HG02870 (cell line): Measurements from ENCODE around the gene ELP5.

Experiments
- ATAC-seq: cut with Tn5 transposase; IDR thresholded peaks from one replicate; pipeline ENCODE4 v1.9.1; 2021; ENCODE audit warnings: mild to moderate bottlenecking, moderate library complexity; ENCODE audit not compliant: unreplicated experiment

Gene ELP5

GRCh38 chr17:7282752-7283321, 30.8 kb downstream of the ELP5 start:
- ATAC-seq = no peak

- no peak for ATAC-seq
Observed at GRCh38 chr17:7283471-7284216, 31.6 kb downstream of the ELP5 start.

DNA sequence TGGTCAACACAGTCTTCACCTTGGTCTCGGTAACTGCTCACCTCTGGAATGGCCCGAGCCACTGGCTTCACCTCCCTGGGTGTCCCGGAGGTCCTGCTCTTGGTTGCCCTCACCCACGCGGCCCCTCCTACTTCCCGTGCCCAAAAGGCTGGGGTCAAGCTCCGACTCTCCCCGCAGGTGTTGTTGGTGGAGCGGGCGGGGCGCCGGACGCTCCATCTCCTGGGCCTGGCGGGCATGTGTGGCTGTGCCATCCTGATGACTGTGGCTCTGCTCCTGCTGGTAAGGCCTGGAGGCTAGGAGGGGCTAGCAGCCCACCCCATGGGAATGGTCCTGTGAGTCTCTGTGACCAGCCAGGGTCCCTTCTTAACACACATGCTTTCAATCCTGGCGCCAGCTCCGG, 32.9 kb downstream of the ELP5 start:
- ATAC-seq = no peak

DNA sequence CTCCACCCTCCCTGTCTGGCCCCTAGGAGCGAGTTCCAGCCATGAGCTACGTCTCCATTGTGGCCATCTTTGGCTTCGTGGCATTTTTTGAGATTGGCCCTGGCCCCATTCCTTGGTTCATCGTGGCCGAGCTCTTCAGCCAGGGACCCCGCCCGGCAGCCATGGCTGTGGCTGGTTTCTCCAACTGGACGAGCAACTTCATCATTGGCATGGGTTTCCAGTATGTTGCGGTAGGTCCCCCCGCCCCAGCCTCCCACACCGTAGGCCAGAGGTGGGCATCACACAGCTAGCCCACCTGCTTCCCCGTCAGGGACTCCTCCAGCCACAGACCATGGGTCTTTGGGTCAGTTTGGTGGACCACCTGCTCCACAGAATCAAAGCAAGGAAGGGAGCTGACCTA, 33.7 kb downstream of the ELP5 start:
- no peak for ATAC-seq

DNA sequence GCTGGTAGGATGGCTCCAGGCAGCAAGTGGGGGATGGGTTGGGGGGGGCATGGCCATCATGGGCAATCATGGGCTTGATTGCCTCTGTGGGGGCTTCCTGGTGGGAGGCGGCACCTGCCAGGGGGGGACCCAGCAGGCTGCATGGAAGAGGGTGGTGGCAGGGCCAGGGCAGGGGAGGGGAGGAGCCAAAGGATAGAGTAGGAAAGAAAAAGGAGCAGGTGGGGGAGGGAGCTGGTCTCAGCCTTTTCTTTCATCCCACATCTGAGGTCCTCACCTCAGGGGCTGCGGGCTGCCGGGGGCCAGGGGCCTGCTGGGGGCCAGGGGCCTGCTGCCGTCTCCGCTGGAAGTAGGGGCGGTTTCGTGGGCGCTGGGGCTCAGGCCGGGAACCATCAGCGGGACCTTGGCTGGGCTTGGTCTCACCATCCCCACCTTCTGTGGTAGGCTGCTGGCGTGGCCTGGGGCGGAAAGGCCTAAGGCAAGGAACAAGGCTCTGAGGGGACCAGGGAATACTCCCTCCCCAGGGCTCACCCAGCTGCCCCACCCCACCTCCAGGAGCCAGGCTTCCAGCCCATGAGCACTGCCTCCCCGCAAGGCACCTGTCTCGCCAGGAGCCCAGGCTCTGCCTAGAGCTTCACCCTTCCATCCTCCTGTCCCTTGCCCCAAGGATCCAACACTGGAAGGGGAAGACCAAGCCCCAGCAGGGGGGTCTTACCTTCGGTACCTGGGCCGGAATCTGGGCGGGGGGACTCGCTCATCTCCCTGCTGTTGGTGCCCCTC, 37.4 kb downstream of the ELP5 start:
- ATAC-seq = no peak

- no peak for ATAC-seq
Observed at GRCh38 chr17:7290166-7290565, 38.2 kb downstream of the ELP5 start.

- no peak for ATAC-seq
Observed at GRCh38 chr17:7290685-7291084, 38.7 kb downstream of the ELP5 start.

GRCh38 chr17:7292194-7292593, 40.2 kb downstream of the ELP5 start:
- ATAC-seq = no peak

DNA sequence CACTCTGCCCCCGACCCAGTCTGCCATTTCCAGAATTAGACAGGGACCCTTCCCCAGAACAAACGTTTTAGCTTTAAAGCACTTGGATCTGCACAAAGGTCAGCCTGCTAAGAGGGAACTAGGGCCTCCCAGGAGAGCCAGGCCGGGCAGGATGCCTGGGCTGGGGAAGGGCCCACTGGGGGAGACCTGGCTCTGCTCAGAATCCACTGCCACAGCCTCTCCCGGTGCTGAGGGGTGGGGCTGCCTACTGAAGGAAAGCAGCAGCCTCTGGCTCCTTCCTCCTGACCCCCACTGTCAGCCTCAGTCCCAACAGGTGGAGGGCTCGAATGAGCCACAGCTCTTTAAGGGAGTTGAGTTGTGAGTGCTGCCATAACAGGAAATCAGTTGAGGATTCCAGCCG, 40.7 kb downstream of the ELP5 start:
- no peak for ATAC-seq

DNA sequence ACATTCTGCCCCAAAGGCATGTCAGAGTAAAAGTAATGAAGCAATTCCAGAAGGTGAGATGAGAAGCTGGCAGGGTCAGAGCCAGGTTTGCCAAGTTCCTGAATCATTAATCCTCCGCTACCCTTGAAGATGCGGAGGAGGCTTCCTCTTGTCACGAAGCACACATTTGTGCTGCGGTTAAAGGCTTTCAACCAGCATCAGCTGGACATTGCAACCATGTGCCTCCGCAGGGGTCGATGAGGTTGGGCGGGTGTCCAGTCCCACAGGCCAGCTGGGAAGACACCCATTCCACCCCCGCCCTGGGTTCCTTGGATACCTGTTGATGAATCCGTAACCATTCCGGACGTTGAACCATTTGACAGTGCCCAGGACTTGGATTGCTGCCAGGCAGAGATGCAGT, 41.1 kb downstream of the ELP5 start:
- ATAC-seq = no peak

DNA sequence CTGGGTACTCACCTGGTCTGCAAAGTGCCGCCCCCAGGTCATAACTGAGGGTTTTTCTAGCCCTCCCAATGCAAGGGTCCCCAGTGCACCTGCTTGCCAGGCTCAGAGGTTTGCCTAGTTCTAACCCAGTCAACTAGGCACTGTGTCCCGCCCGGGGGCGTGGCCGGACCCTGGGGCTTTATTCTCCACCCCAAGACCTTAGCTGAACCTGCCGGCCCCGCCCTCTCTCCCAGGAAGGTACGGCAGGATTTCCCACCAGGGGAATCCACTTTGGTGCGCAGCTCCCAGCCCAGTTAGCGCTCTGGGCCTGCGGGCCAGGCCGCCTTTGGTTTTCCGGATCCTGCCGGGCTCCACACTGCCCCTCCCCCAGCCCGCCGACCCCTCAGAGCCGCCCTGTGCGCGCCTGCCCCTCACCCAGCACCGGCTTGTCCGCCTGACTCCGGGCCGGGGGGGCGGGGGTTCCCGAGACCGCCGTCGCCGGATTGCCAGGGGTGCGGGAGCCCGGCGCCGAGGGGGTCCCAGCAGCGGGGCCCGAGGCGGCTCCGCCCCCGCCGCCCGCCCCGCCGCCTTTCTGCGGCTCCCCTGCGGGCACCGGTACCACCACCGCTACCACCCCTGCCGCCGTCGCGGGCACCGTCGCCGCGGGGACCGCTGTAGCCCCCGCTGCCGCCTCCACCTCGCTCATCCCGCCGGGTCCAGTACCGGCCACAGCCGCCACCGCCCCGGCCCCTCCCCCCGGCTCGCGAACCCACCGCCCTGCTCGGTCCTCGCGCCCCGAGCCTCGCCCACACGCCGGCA, 42.0 kb downstream of the ELP5 start:
- ATAC-seq = no peak

DNA sequence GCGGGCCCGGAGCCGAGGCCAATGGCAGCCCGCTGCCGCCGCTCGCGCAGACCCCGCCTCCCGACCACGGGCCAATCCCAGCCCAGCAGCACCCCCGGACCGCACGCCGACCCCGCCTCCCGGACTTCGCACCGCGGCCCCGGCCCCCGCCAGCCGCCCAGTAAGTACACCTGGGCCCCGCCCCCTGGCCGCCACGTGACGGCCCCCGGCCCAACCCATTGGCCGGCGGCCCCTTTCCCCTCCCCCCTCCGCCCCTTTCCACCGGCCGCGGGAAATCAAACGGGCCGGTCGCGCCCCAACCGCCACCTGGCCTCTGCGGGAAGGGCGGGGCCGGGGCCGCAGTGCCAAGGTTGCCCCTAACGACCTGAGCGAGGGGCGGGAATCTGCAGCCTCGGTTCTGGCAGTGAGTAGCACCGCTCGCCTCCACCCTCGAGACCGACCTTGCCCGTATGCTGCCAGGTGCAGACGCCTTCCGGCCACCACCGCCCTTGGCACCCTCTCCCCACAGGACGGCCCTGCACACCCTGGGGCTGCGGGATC, 42.7 kb downstream of the ELP5 start, which contains the start of gene YBX2:
YBX2 (minus strand) TSS at position 26 of the 540 bp plus-strand sequence. CDS start 139 bp downstream, outside the sequence.
- no peak for ATAC-seq

GRCh38 chr17:7295230-7296180, 43.5 kb downstream of the ELP5 start:
- ATAC-seq = no peak

DNA sequence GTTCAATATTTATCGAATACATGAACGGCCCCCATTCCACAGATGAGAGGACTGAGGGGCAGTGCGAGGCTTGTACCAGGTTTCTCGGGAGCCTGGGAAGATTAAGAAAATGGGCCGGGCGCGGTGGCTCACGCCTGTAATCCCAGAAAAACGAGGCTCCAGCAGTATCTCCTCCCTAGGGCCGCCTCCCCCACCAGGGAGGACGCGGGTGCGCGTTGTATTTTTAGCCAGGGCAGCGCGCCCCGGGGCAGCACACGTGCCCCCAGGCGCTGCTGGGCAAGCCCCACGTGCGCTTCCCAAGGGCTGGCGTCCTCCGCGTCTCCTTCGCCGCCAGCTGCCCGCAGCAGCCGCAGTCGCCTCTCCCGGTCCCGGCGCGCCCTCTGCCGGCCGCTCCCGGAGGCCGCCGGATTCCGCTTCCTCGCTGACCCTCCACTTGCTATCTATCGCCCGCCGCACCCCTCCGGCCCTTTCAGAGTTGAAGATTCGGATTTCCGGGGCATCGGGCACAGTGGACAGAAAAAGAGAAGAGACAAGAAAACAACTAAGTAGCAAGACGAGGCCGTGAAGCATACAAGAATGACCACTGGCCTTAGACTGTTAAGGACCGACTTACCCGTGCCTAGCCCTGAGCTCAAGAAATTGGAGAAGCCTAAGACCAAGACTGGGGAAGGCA, 44.3 kb downstream of the ELP5 start:
- ATAC-seq = no peak

DNA sequence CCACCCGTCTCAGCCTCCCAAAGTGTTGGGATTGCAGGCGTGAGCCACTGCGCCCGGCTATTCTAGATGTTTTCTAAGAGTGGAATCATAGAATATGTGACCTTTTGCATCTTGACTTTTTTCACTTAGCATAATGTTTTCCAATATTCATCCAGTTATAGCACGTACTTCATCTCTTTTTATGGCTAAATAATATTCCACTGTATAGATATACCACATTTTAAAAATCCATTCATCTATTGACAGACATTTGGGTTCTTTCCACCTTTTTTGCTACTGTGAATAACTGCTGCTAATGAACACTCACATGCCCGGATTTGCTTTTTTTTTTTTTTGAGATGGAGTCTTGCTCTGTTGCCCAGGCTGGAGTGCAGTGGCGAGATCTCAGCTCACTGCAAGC, 52.2 kb downstream of the ELP5 start:
- no peak for ATAC-seq

GRCh38 chr17:7306911-7307685, 55.1 kb downstream of the ELP5 start, which contains the start of gene EIF5A:
EIF5A (plus strand) TSS chr17:7307628; CDS start chr17:7309636, 2,008 bp downstream.
- peak; percentile 68 for ATAC-seq

GRCh38 chr17:7307686-7308624, 55.9 kb downstream of the ELP5 start:
- ATAC-seq = no peak
